Cardiac muscle cell (in vitro differentiated cells and primary cell): ENCODE data around the gene PPFIA2. TPM values are rescaled to one million over a fixed set of nuclear protein-coding genes. Genes with fewer than 3 reads are reported as not detected.

Source experiments
- DNase-seq, 2 donors: peaks; one replicate each; pipeline versions ENCODE4 v3.0.0 to v3.0.0-alpha.2; 2010 to 2017; ENCODE audit warnings: low read depth in 1 of 2, low spot score in 1 of 2
- H3K27ac ChIP-seq: fragments of 200-600 bp; sonication (generic); 2 replicates; pipeline ENCODE4 v1.5.1; 2016
- H3K27me3 ChIP-seq: fragments of 200-600 bp; sonication (generic); 2 replicates; pipeline ENCODE4 v1.6.0; 2016; ENCODE audit warnings: control low read depth
- H3K36me3 ChIP-seq: fragments of 200-600 bp; sonication (generic); 2 replicates; pipeline ENCODE4 v1.5.1; 2016; ENCODE audit warnings: control low read depth
- H3K4me1 ChIP-seq: fragments of 200-600 bp; sonication (generic); 2 replicates; pipeline ENCODE4 v1.8.1; 2017; ENCODE audit warnings: low read depth, mild to moderate bottlenecking, mixed run types
- H3K4me3 ChIP-seq: fragments of 200-600 bp; sonication (generic); 2 replicates; pipeline ENCODE4 v1.5.1; 2016; ENCODE audit warnings: mild to moderate bottlenecking
- H3K9me3 ChIP-seq: fragments of 200-600 bp; sonication (generic); 2 replicates; pipeline ENCODE4 v1.5.1; 2017; ENCODE audit warnings: low read depth, mild to moderate bottlenecking, control low read depth
- CTCF ChIP-seq: IDR thresholded peaks from 2 replicates; pipeline ENCODE4 v1.5.1; 2012; ENCODE audit warnings: low read depth, mild to moderate bottlenecking, low read length
- polyA plus RNA-seq: library from polyadenylated mRNA; unstranded; fragments of >200 nt; fragmentation: Nextera tagmentation; extraction: Ambion mirVana; gene quantifications from 2 replicates; pipeline ENCODE4 v1.2.1, GENCODE V29; 2016
- total RNA-seq: library from RNA; depleted of rRNA; stranded (reverse); fragments of >200 nt; gene quantifications from 2 replicates; pipeline ENCODE4 v1.2.3, GENCODE V29; 2016

Gene PPFIA2
- total and polyA plus RNA-seq, 2 experiments from 2014 or later: 17.1 to 53.5 TPM

DNA sequence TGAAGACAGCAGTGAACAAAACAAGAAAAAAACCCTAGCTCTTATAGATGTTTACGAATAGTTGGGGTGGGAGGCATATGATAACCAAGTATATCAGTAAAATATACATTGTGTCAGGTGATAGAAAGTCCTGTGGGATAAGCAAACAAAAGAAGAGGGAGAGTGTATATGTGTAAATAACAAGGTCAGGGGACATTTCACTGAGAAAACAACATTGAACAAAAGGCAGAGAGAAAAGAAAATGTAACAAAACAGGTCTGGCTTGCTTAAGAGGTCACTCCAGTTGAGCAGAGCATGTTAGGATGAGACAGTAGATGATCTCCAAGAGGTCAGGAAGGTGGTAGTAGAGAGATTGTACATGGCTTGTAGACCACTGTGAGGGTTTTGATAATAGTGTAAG lies 377.2 kb downstream of the PPFIA2 start:
- H3K27me3 ChIP-seq: no peaks in the 10 kb centered on the region
- DNase-seq: no peak
- no peaks in the 10 kb centered on the region for H3K9me3 ChIP-seq
- no peaks in the 10 kb centered on the region for H3K36me3 ChIP-seq
- TF ChIP-seq CTCF: no peak
- no peak overlapping the region for H3K4me3 ChIP-seq
- H3K27ac ChIP-seq: no peak overlapping the region
- H3K4me1 ChIP-seq: no peaks in the 10 kb centered on the region

- no peak for TF ChIP-seq CTCF
- H3K4me1 ChIP-seq: no peaks in the 10 kb centered on the region
Measured at GRCh38 chr12:81378601-81379285, 380.4 kb downstream of the PPFIA2 start.

DNA sequence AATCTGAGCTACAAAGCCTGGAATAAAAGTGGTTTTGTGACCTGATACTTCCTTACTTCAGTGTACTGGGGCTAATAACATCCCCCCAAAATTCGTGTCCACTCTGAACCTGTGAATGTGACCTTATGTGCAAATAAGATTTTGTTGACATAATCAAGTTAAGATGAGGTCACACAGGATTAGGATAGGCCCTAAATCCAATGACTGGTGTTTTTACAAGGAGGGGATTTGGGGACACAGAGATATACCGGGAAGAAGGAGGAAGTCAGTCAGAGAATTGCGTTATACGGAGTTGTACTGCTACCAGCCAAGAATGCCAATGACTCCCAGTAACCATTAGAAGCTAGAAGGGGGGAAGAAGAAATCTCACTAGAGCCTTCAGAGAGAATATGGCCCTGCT lies 381.4 kb downstream of the PPFIA2 start:
- no peaks in the 10 kb centered on the region for H3K36me3 ChIP-seq
- no peaks in the 10 kb centered on the region for H3K27me3 ChIP-seq
- no peaks in the 10 kb centered on the region for H3K9me3 ChIP-seq
- no peak overlapping the region for H3K4me3 ChIP-seq
- no peak overlapping the region for H3K27ac ChIP-seq
- no peak for DNase-seq
- TF ChIP-seq CTCF: no peak
- H3K4me1 ChIP-seq: no peaks in the 10 kb centered on the region

More at GRCh38 chr12:81378601-81379285, 380.4 kb downstream of the PPFIA2 start:
- no peaks in the 10 kb centered on the region for H3K9me3 ChIP-seq
- H3K27me3 ChIP-seq: no peaks in the 10 kb centered on the region
- H3K4me3 ChIP-seq: no peak overlapping the region
- DNase-seq: no peak
- no peaks in the 10 kb centered on the region for H3K36me3 ChIP-seq
- H3K27ac ChIP-seq: no peak overlapping the region

GRCh38 chr12:81375969-81376368 lies 383.2 kb downstream of the PPFIA2 start:
- Histone ChIP-seq H3K9me3 (no peaks in the 10 kb centered on the region), H3K27me3 (no peaks in the 10 kb centered on the region), H3K4me1 (no peaks in the 10 kb centered on the region), H3K4me3 (no peak overlapping the region), H3K36me3 (no peaks in the 10 kb centered on the region), H3K27ac (no peak overlapping the region)
- TF ChIP-seq CTCF: no peak
- no peak for DNase-seq

DNA sequence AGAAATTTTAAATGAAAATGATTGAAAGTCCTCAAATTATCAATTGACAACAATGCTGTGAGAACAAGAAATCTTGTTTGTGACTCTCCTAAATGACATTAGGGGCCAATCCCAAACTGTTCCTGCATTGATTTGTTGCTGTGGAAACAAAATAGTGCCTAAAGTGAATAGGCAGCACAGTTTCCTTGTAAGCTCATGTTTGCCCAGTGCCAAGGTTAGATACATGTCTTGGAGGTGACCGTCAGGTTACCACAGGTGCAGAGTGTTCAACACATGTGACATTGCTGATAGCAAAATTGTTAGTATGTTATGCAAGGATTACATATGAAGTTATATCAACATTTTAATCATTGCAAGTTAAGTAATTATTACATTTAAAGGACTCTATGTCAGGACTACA lies 388.7 kb downstream of the PPFIA2 start:
- no peak for DNase-seq
- no peak for TF ChIP-seq CTCF
- Histone ChIP-seq H3K36me3 (no peaks in the 10 kb centered on the region), H3K9me3 (no peaks in the 10 kb centered on the region), H3K27me3 (no peaks in the 10 kb centered on the region), H3K4me3 (no peak overlapping the region), H3K27ac (no peak overlapping the region), H3K4me1 (no peaks in the 10 kb centered on the region)
